HG03108 (cell line): ENCODE data around the gene RPS5.
A peak's percentile ranks its signal among the peaks of the same experiment; 100 is the strongest.
"Not testable (repeated sequence)": the region's sequence is repeated elsewhere in the genome, so short reads cannot be mapped to it uniquely, and the experiment has no call there.

Source experiments
- ATAC-seq: cut with Tn5 transposase; IDR thresholded peaks from one replicate; pipeline ENCODE4 v1.9.1; 2021; ENCODE audit warnings: moderate library complexity; ENCODE audit not compliant: unreplicated experiment

RPS5 gene

DNA sequence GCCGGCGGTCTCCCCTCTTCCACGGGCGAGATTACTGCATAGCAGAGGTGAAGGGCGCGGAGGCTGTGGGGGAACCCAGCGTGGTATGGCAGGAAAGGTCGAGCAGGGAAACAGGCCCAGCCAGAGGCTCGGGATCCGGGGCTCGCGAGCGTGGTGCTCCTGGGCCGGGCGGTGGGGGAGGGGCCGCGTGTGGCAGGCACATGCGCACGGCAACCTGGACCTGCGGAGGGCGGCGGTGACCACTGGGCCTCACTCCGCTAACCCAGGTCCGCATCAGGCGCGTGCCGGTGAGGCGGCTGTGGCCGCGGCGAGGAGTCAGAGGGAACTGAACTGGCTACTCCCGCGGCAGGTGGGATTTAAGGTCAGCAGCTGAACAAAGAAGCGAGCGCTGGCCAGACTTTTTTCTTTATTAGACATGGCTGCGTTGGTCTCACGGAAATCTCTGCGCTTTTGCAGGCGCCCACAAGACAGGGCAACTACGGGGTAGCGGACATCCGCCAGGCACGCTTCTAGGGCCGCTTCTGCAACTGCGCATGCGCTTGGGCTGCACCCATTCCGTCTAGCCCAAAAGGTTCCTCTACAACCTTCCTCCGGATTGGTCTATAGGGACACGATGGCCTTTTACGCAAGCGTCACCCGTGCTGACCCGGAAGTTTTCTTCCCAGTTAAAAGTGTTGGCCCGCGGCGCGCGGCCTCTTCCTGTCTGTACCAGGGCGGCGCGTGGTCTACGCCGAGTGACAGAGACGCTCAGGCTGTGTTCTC, at the start of gene RPS5:
RPS5 (plus strand) TSS at position 694 of the 762 bp plus-strand sequence. CDS start 869 bp downstream, outside the sequence.
- peak; percentile 78 for ATAC-seq

GRCh38 chr19:58338336-58338735, 48.7 kb upstream of the RPS5 start:
- no peak for ATAC-seq

GRCh38 chr19:58338825-58339558, 48.1 kb upstream of the RPS5 start:
- ATAC-seq: no peak

DNA sequence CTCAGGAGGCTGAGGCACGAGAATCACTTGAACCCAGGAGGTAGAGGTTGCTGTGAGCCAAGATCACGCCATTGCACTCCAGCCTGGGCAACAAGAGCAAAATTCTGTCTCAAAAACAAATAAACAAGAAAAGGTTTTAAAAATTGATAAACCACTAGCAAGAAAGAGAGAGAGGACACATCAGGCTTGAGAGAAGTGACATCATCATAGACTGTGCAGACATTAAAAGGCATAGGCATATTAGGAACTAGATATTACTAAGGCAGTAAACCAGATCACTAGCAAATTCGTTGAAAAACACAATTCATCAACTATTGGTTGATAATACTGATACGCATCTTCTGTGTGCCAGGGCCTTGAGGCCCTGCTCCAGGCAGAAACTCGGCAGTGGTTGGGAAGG, 41.5 kb upstream of the RPS5 start:
- ATAC-seq: no peak

GRCh38 chr19:58346961-58347929, 39.8 kb upstream of the RPS5 start:
- peak; percentile 90 for ATAC-seq

- not testable (repeated sequence) for ATAC-seq
Observed at GRCh38 chr19:58348080-58348479, 39.0 kb upstream of the RPS5 start.

DNA sequence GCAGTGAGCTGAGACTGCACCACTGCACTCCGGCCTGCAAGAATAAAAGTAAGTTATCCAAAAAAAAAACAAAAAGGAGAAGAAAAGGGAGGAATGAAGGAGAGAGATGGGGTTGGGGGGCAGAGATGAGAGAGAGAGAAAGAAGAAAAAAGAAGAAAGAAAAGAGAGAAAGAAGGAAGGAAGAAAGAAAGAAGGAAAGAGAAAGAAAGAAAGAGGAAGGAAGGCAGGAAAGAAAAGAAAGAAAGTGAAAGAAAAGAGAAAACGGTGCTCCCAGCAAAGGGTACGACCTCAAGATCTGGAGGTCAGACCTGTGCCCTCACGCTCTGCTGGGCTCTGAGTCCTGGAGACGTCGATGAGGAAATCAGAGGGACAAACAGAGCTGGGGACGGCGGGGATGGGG, 37.5 kb upstream of the RPS5 start:
- ATAC-seq: no peak

DNA sequence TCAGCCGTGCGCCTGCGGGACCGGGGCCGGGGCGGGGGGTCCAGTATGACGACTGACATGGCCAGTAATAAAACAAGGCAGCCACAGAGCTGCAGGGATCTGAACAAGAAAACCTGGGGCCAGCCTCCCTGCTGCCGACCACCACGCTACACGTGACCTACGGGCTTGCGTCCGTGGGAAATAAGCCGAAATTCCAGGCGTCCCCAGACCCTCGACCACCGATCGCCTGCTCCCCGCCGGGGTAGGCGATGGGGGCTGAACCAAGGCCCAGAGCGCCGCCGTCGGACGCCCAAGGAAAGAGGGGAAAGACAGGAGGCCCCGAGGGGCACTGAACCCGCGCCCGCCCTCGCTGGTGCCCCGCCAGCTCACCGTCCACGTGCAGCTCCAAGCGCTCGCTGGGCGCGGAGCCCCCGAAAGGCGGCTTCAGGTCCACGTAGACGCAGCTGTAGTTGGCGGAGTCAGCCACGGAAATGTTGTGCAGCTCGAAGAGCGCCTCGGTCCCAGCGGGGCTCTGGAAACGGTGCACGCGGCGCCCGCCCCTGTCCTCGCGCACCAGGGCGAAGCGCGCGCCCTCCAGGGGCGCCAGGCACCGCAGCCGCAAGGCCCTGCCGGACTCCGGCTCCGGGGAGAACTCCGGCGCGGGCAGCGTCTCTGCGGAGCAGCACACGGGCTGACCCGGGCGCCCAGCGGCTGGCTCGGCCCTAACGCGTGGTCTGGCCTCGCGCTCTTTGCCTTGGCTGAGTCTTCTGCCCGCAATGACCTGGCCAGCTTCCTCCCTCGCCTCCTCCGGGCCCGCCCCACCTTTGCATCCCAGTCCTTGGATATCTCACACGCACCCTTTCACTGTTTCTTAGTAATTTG, 36.8 kb upstream of the RPS5 start:
- ATAC-seq: no peak

DNA sequence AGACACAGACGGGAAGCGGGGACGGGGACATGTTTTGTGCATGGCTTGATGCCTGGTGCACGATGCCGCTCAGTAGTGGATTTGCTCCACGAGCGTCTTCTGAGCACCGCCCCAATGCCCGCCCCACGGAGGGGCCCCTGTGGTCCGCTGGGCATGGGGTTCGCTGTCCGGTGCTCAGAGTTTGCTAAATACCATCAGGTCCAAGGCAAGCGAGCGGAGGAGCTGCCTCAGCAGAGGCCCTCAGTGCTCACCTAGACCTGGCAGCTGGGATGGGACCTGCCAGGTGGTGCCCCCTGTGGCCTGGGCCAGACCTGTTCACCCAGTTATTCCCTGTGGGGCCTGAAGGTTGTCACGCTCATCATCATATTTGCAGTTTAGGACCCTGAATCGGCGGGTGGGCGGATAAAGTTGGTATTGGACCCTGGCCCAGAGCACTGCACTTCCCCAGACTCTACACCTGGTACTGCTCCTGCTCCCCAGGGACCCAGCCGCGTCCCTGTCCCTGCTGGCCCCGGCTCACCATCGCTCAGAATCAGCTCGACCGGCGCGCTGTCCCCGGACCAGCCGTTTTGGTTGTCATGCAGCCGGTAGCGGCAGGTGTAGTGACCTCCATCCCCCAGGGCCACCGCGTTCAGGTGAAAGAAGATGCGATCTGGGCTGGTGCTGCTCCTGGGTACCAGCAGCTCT, 36.1 kb upstream of the RPS5 start:
- ATAC-seq: no peak

GRCh38 chr19:58351558-58351878, 35.6 kb upstream of the RPS5 start:
- no peak for ATAC-seq

- ATAC-seq: no peak
Observed at GRCh38 chr19:58351990-58352755, 34.9 kb upstream of the RPS5 start.

GRCh38 chr19:58352760-58353671, 34.1 kb upstream of the RPS5 start, which contains the start of gene A1BG:
Gene A1BG, minus strand, starts transcription at chr19:58353492. Its CDS starts 55 bp downstream, at chr19:58353437.
- no peak for ATAC-seq

DNA sequence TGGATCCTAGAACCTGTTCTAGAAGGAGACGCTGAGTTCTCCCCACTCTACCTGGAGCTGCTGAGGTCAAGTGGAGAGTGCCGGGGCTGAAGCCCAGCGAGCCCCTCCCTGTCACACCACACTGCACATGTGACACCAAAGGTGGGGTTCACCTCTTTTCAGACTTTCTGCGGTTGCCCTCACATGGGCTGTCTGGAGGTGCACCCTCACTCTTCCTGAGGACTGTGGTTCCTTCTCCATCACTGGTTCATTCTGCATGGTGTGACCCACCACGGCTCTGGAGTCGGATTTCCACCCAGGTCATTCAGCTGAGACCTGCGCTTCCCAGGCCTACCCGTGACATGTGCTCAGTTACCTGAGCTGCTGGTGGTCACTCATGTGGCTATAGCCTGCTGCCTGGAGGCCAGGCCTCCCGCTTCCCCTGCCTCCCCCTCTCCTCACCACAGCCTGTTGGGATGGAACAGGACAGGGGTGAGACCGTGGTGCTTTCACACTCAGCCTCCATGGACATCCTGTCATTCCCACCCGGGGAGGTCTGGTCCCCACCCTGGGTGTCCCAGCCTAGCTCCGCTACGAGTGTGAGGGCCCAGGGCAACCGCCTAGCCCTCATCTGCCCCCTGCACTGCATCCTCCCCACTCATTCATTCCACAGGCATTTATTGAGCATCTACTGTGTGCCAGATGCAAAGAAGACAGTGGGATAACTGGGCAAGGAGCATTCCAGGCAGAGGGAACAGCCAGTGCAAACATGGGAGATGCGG, 33.2 kb upstream of the RPS5 start:
- no peak for ATAC-seq

DNA sequence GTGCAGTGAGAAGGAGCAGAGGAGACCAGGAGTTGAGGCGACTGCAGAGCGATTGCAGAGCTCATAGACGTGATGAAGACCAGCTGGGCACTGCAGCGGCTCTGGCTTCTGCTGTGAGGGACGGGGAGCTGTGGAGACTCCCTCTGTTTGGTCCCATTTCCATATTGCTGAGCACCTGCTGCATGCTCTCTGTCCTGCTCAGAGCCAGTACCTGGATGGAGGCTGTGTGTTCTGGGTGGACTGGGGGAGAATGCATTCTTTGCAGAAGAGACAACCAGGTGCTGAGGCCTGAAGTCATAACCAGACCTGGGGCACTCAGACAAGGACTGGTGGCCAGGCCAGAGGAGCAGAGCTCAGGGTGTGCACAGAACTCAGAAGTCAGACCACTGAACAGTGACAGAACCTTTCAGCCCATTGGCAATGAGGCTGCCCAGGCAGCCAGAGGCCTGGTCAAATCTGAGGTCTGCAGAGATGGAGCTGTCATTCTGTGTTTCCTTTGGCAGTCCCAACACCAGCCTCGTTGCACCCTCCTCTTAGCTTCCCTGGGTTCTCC, 32.5 kb upstream of the RPS5 start:
- no peak for ATAC-seq

DNA sequence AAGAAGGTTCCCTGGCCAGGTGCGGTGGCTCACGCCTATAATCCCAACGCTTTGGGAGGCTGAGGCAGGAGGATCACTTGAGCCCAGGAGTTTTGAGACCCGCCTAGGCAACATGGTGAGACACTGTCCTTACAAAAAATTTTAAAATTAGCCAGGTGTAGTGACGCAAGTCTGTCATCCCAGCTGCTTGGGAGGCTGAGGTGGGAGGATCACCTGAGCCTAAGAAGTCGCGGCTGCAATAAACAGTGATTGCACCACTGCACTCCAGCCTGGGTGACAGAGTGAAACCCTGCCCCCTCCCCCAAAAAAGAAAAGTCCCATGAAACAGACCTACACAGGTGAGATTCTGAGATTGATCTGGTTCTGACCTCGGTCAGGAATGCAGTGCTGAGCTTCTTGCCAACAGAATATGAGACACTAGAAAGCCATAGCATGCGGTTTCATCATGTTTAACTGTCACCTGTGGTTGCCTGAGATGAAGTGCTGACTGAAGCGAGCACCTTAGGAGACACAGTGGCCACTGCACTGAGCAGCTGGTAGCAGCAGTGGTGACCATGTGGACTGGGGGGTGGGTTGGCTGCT, 31.8 kb upstream of the RPS5 start:
- ATAC-seq: no peak

DNA sequence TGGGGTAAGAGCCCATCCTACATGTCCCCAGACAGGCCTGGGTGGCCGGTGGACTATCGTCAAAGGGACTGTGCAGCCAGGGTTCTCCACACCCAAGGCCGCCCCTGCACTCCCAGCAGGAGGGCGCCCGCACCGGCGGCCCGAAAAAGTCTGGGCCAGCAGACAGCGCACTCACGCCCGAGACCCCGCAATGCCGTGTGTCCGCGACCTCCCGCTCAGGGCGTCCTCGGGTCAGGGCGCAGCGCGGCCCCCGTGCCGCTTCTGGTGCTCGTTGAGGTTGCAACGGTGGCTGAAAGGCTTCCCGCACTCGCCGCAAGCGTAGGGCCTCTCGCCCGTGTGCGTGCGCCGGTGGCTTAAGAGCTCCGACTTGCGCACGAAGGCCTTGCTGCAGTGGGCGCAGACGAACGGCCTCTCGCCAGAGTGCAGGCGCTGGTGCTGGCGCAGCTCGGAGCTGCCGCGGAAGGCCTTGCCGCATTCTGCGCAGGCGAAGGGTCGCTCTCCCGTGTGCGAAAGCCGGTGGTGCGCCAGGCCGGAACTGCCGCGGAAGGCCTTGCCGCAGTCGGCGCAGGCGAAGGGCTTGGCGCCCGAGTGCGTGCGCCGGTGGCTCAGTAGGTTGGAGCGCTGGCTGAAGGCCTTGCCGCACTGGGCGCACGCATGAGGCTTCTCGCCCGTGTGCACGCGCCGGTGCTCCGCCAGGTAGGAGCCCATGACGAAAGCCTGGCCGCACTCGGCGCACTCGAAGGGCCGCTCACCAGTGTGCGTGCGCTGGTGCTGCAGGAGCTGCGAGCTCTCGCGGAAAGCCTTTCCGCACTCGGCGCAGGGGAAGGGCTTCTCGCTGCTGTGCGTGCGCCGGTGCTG, 30.9 kb upstream of the RPS5 start:
- no peak for ATAC-seq
